ENCODE data around the gene TTLL5. TPM values are rescaled to one million over a fixed set of nuclear protein-coding genes. Genes with fewer than 3 reads are reported as not detected.

Gene TTLL5
- total and polyA plus RNA-seq, 2 of the 13 experiments (the other 11 are each of a cell fraction or from before 2014, with no cell fraction given), result 11.8 to 18.8 TPM

GRCh38 chr14:75849300-75849895, 188.4 kb downstream of the TTLL5 start:
- intact Hi-C loops (cut with micrococcal nuclease; ENCODE audit: unreplicated experiment), result no loop called here
- TF ChIP-seq TRAFD1 (CRISPR knock-in tag; IDR thresholded peaks at IDR 0.05; ENCODE audit: borderline replicate concordance) (no peak), ZNF337 (CRISPR knock-in tag; IDR thresholded peaks at IDR 0.05; ENCODE audit: borderline replicate concordance, low read depth) (no peak), ZNF816 (CRISPR knock-in tag; IDR thresholded peaks at IDR 0.05; ENCODE audit: borderline replicate concordance) (no peak), ZNF496 (CRISPR knock-in tag; IDR thresholded peaks at IDR 0.05; ENCODE audit: insufficient replicate concordance) (no peak), GRHL1 (CRISPR knock-in tag; conservative IDR thresholded peaks at IDR 0.05) (no peak), NAIF1 (CRISPR knock-in tag; IDR thresholded peaks at IDR 0.05; ENCODE audit: borderline replicate concordance) (no peak), ZNF605 (CRISPR knock-in tag; IDR thresholded peaks at IDR 0.05) (no peak)
- Histone ChIP-seq H3K27ac (ENCODE audit: extremely low read length, insufficient read depth, low read length) (no peak overlapping the region), H3K4me1 (ENCODE audit: insufficient read depth, low read length) (peaks cover 7% of the 10 kb centered on the region; the same call in 1 of the 2 replicates), H3K9me3 (ENCODE audit: low read length) (no peaks in the 10 kb centered on the region), H3K36me3 (replicated peaks in 1 of 2; ENCODE audit: control insufficient read depth in 1 of 2, insufficient read depth in 2 of 2, low read length in 2 of 2) (no peaks in the 10 kb centered on the region; a peak in 2 of 5 replicates), H3K9ac (ENCODE audit: insufficient read depth, low read depth, low read length) (no peak overlapping the region), H3K4me3 (replicated peaks in 1 of 3; ENCODE audit: insufficient read depth in 1 of 3, low read depth in 2 of 3, low read length in 3 of 3) (no peak overlapping the region), H3K79me2 (ENCODE audit: insufficient read depth, low read length) (no peaks in the 10 kb centered on the region), H3K4me2 (ENCODE audit: low read depth, low read length) (no peak overlapping the region), H4K20me1 (ENCODE audit: insufficient read depth, low read length) (no peaks in the 10 kb centered on the region), H2AFZ (ENCODE audit: low read length) (no peak overlapping the region), H3K27me3 (ENCODE audit: control insufficient read depth in 1 of 2, insufficient read depth in 2 of 2, low read length in 2 of 2) (no peaks in the 10 kb centered on the region)
- DNase-seq (ENCODE audit: low spot score) (no peak), ATAC-seq (no peak), FAIRE-seq (no peak)
- no TSS peak for BruUV-seq (replicated peaks)
- 98% methylated on average over 3 of the region's 3 CpGs for WGBS (ENCODE audit: low lambda C conversion rate)
- CTCF ChIA-PET (ENCODE audit: low intra/inter-chr PET ratio, low total read pairs), result no interaction called here
- in situ Hi-C loops (cut with HindIII; ENCODE audit: extremely low pct_ligation_motif_present, low pct_unique_long_range_greater_than_20kb), result no loop called here
- POLR2A ChIA-PET, result no interaction called here
